Central memory CD4-positive, alpha-beta T cell (primary cell): ENCODE measurements around the gene EXOC4.

Source experiments
- DNase-seq: peaks from one replicate; pipeline ENCODE4 v3.0.0; 2022

Gene EXOC4

GRCh38 chr7:133549633-133550032 is 296.8 kb downstream of the EXOC4 start:
- no peak for DNase-seq

GRCh38 chr7:133550145-133550544 is 297.3 kb downstream of the EXOC4 start:
- no peak for DNase-seq

- DNase-seq, result no peak
These were observed 297.9 kb downstream of the EXOC4 start for GRCh38 chr7:133550811-133551210.

- DNase-seq, result no peak
These were observed 298.6 kb downstream of the EXOC4 start for GRCh38 chr7:133551466-133551865.

GRCh38 chr7:133552079-133552478 is 299.2 kb downstream of the EXOC4 start:
- no peak for DNase-seq

GRCh38 chr7:133554330-133554729 is 301.5 kb downstream of the EXOC4 start:
- no peak for DNase-seq

- DNase-seq, result no peak
These were observed 303.2 kb downstream of the EXOC4 start for GRCh38 chr7:133556048-133556447.

GRCh38 chr7:133556553-133556952 is 303.7 kb downstream of the EXOC4 start:
- DNase-seq, result no peak

GRCh38 chr7:133560900-133561299 is 308.0 kb downstream of the EXOC4 start:
- DNase-seq, result no peak

GRCh38 chr7:133561396-133561795 is 308.5 kb downstream of the EXOC4 start:
- no peak for DNase-seq

GRCh38 chr7:133562621-133563020 is 309.7 kb downstream of the EXOC4 start:
- DNase-seq, result no peak

- DNase-seq, result no peak
These were observed 310.4 kb downstream of the EXOC4 start for GRCh38 chr7:133563251-133563650.

- DNase-seq, result no peak
These were observed 311.6 kb downstream of the EXOC4 start for GRCh38 chr7:133564484-133564883.

GRCh38 chr7:133568544-133568943 is 315.7 kb downstream of the EXOC4 start:
- DNase-seq, result no peak

- DNase-seq, result no peak
These were observed 317.4 kb downstream of the EXOC4 start for GRCh38 chr7:133570321-133570720.

- DNase-seq, result no peak
These were observed 318.2 kb downstream of the EXOC4 start for GRCh38 chr7:133571076-133571475.

GRCh38 chr7:133572087-133572486 is 319.2 kb downstream of the EXOC4 start:
- DNase-seq, result no peak

GRCh38 chr7:133572843-133573242 is 320.0 kb downstream of the EXOC4 start:
- no peak for DNase-seq

- DNase-seq, result no peak
These were observed 320.8 kb downstream of the EXOC4 start for GRCh38 chr7:133573554-133574265.

- DNase-seq, result no peak
These were observed 323.0 kb downstream of the EXOC4 start for GRCh38 chr7:133575726-133576440.

GRCh38 chr7:133576612-133577168 is 323.8 kb downstream of the EXOC4 start:
- DNase-seq, result no peak

GRCh38 chr7:133582766-133583523 is 330.1 kb downstream of the EXOC4 start:
- no peak for DNase-seq

GRCh38 chr7:133583545-133584171 is 330.8 kb downstream of the EXOC4 start:
- no peak for DNase-seq
